ENCODE measurements around the gene PRPSAP1.

DNA sequence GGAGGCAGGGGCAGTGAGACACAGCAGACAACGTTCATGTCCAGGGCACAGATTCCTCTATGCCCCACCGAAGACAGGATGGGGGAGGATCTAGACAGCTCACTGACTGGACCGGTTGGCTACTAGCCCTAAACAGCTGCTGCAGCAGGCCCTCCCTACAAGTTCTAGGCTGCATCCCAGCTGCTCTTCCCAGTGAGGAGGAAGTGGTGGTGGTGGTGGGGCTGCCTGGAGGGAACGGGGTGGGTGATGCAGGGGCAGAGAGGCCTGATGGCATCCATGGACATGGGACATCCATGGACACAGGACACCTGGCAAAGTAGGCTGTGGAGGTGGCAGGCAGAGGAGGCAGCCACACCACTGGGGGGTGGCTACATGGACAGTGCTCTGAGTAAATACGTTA is 49.0 kb upstream of the PRPSAP1 start:
- TF ChIP-seq, protein P1, sequence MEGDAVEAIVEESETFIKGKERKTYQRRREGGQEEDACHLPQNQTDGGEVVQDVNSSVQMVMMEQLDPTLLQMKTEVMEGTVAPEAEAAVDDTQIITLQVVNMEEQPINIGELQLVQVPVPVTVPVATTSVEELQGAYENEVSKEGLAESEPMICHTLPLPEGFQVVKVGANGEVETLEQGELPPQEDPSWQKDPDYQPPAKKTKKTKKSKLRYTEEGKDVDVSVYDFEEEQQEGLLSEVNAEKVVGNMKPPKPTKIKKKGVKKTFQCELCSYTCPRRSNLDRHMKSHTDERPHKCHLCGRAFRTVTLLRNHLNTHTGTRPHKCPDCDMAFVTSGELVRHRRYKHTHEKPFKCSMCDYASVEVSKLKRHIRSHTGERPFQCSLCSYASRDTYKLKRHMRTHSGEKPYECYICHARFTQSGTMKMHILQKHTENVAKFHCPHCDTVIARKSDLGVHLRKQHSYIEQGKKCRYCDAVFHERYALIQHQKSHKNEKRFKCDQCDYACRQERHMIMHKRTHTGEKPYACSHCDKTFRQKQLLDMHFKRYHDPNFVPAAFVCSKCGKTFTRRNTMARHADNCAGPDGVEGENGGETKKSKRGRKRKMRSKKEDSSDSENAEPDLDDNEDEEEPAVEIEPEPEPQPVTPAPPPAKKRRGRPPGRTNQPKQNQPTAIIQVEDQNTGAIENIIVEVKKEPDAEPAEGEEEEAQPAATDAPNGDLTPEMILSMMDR (IDR thresholded peaks at IDR 0.05): no peak
- TF ChIP-seq POLR2AphosphoS5 (IDR thresholded peaks at IDR 0.05) (no peak), POLR2A (IDR thresholded peaks at IDR 0.05) (no peak), EP300 (IDR thresholded peaks at IDR 0.05) (no peak)
